ENCODE data around the gene ARPC4. TPM values are rescaled to one million over a fixed set of nuclear protein-coding genes. Genes with fewer than 3 reads are reported as not detected.

The ARPC4 gene
- total and polyA plus RNA-seq, 2 of the 13 experiments (the other 11 are each of a cell fraction or from before 2014, with no cell fraction given), result 30.1 to 83.6 TPM

GRCh38 chr3:9810433-9810770, 17.5 kb downstream of the ARPC4 start:
- H3K36me3 ChIP-seq (replicated peaks in 1 of 2; ENCODE audit: control insufficient read depth in 1 of 2, insufficient read depth in 2 of 2, low read length in 2 of 2), result peaks cover 11 to 29% of the 10 kb centered on the region in 2 experiments; a peak in 4 of 5 replicates
- no TSS peak for BruUV-seq (replicated peaks)
- DNase-seq (ENCODE audit: low spot score), result no peak
- ChIA-PET CTCF (ENCODE audit: low intra/inter-chr PET ratio, low total read pairs) (no interaction called here), POLR2A (no interaction called here)
- no peak overlapping the region for H3K4me3 ChIP-seq (replicated peaks in 1 of 3; ENCODE audit: insufficient read depth in 1 of 3, low read depth in 2 of 3, low read length in 3 of 3)
- no peak for ATAC-seq
- H3K9me3 ChIP-seq (ENCODE audit: low read length), result no peaks in the 10 kb centered on the region
- no peak overlapping the region for H3K4me2 ChIP-seq (ENCODE audit: low read depth, low read length)
- in situ Hi-C loops (cut with HindIII; ENCODE audit: extremely low pct_ligation_motif_present, low pct_unique_long_range_greater_than_20kb), result no loop called here
- TF ChIP-seq TEAD3 (CRISPR knock-in tag; optimal IDR thresholded peaks at IDR 0.05; ENCODE audit: borderline replicate concordance) (no peak), ZNF331 (CRISPR knock-in tag; IDR thresholded peaks at IDR 0.05) (no peak), ZNF275 (CRISPR knock-in tag; IDR thresholded peaks at IDR 0.05; ENCODE audit: borderline replicate concordance) (no peak), FOXO4 (CRISPR knock-in tag; conservative IDR thresholded peaks at IDR 0.05) (no peak), KDM5A (IDR thresholded peaks at IDR 0.05; ENCODE audit: borderline replicate concordance, low read length) (no peak), ZNF296 (CRISPR knock-in tag; conservative IDR thresholded peaks at IDR 0.05) (no peak), HNF4G (IDR thresholded peaks at IDR 0.05; ENCODE audit: borderline replicate concordance, low read depth, low read length) (no peak), HNF4G (CRISPR knock-in tag; IDR thresholded peaks at IDR 0.05; ENCODE audit: borderline replicate concordance, low read depth) (no peak), ZNF24 (IDR thresholded peaks at IDR 0.05) (no peak), SP1 (IDR thresholded peaks at IDR 0.05) (no peak), SP1 (CRISPR knock-in tag; IDR thresholded peaks at IDR 0.05) (no peak)
- H3K9ac ChIP-seq (ENCODE audit: insufficient read depth, low read depth, low read length), result no peak overlapping the region
- intact Hi-C loops (cut with micrococcal nuclease; ENCODE audit: unreplicated experiment), result no loop called here
- H2AFZ ChIP-seq (ENCODE audit: low read length), result no peak overlapping the region
- FAIRE-seq, result no peak
- no peaks in the 10 kb centered on the region for H4K20me1 ChIP-seq (ENCODE audit: insufficient read depth, low read length)
- 96% methylated on average over 18 of the region's 18 CpGs for WGBS (ENCODE audit: low lambda C conversion rate)
- no peak overlapping the region for H3K27ac ChIP-seq (ENCODE audit: extremely low read length, insufficient read depth, low read length)
- H3K27me3 ChIP-seq (ENCODE audit: control insufficient read depth in 1 of 2, insufficient read depth in 2 of 2, low read length in 2 of 2), result no peaks in the 10 kb centered on the region; a peak in 1 of 5 replicates
- no peaks in the 10 kb centered on the region for H3K4me1 ChIP-seq (ENCODE audit: insufficient read depth, low read length)
- H3K79me2 ChIP-seq (ENCODE audit: insufficient read depth, low read length), result no peaks in the 10 kb centered on the region

Data from HepG2 (cell line).